Pancreas (tissue), 10 donors: Measurements from ENCODE around the gene KDM3B. TPM values are rescaled to one million over a fixed set of nuclear protein-coding genes. Genes with fewer than 3 reads are reported as not detected.

Experiments used
- ATAC-seq, 4 donors: fragments of 200-7000 bp; cut with Tn5 transposase; one replicate each; pipeline versions ENCODE4 v1.8.0 to v1.9.1; 2020; ENCODE audit warnings: mild to moderate bottlenecking in 4 of 4, moderate library complexity in 4 of 4
- DNase-seq, 6 donors: peaks; one replicate each; pipeline ENCODE4 v3.0.0-alpha.2; 2020
- FAIRE-seq: peaks from 2 replicates; lab custom pipeline; 2012; peaks lifted over from hg19 to GRCh38; lab: Jason Lieb, UNC
- H3K27ac ChIP-seq, 4 donors: fragments of 200-600 bp; sonication (generic); 1 replicate in 3 of 4; 2 replicates in 1 of 4; pipeline versions ENCODE4 v1.5.0 to v1.8.0; 2020
- H3K27me3 ChIP-seq, 4 donors: fragments of 200-600 bp; one replicate each; pipeline ENCODE4 v1.8.0; 2021
- H3K36me3 ChIP-seq, 3 donors: fragments of 200-600 bp; sonication (generic) in 1 of 3; one replicate each; pipeline versions ENCODE4 v1.5.0 to v1.8.0; 2020 to 2021
- H3K4me1 ChIP-seq, 3 donors: fragments of 200-600 bp; one replicate each; pipeline ENCODE4 v1.8.0; 2021
- H3K4me3 ChIP-seq, 4 donors: fragments of 200-600 bp; sonication (generic) in 2 of 4; one replicate each; pipeline versions ENCODE4 v1.5.0 to v1.8.0; 2020 to 2021
- H3K9me3 ChIP-seq, 4 donors: fragments of 200-600 bp; one replicate each; pipeline ENCODE4 v1.8.0; 2021
- CTCF ChIP-seq, 4 donors: fragments of 200-600 bp; sonication (generic) in 3 of 4; IDR thresholded peaks; one replicate each; pipeline versions ENCODE4 v1.5.0 to v1.8.0; 2021; ENCODE audit warnings: antibody characterized with exemption in 4 of 4
- WGBS, 2 donors: extraction: QIAGEN DNeasy Blood & Tissue Kit; methylation state at CpG; one replicate each; pipeline ENCODE4 v1.1.7; 2013; 5-methylcytosine and 5-hydroxymethylcytosine counted together
- intact Hi-C, 3 donors: fragments of 100-400 bp; cut with DNase I; formaldehyde crosslinking; loops; one replicate each; pipeline versions ENCODE4 v1.11.1 to v1.14.2; 2022
- polyA plus RNA-seq, 2 donors: library from polyadenylated mRNA; stranded (reverse); fragments of 200-250 nt; gene quantifications; one replicate each; pipeline ENCODE4 v1.2.3, GENCODE V29; 2013
- total RNA-seq, 6 donors: library from RNA; stranded (reverse); fragmentation: NEBNext Ultra II Directional in 4 of 6; extraction: Animal tissue kit (Norgen Biotek cat#: 25700) in 4 of 6; gene quantifications; one replicate each; pipeline versions ENCODE4 v1.2.1 to v1.2.4, GENCODE V29; 2021 to 2023
- donor health status: healthy with polysubstance abuse.
- donor health status: DM: no; HTN: no; CAD: no; lungs with moderate emphysema.
- donor health status: DM: no; HTN: no; CAD: no.
- donor health status: control.
- donor health status: control.
- donor health status: Bipolar disorder and iron deficiency.
- donor health status: DM: yes; HTN: yes; CAD: no.
- donor health status: DM: no; HTN: no; CAD: no.
- donor health status: DM: no; HTN: no; CAD: no.
- donor health status: DM: yes; HTN: yes; CAD: no.

The KDM3B gene
- total and polyA plus RNA-seq, 8 donors: 14.3 to 38.3 (median 24.9) TPM

DNA sequence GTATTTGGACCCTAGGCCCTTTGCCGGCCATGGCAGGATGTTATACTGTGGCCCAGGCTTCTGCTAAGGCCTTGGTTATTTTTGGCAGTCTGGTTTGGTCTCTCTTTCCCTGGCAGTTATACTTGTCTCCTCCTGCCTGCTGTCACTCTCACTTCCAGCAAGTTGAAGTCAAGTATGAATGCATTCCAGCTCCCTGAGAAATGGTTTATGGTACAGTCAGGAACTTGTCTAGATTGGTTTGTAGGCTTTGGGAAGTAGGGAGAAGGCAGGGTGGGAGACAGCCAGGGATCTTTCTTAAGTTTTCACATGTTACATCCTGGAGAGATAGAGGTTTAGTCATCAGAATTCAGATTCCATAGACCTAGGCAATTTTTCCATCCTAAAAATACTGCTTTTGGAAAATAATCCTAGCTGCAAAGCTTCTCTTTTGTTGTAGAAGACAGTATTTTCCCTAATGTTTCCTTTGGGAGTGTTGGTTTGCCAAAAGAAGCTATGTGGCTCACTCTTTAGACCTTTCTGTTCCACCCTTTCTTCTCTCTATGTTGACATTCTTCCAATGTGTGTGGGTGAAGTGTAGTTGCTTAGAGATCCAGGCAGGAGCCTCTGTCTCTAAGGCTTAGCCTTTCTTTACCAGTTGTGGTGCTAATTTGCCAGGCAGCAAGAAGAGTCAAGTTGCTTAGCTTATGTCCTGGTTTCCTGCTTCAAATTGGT, 2.5 kb upstream of the KDM3B start:
- Histone ChIP-seq H3K27ac (no peak overlapping the region), H3K27me3 (no peaks in the 10 kb centered on the region), H3K4me1 (peaks cover 2 to 10% (median 10%) of the 10 kb centered on the region in 3 donors), H3K36me3 (peaks cover 5 to 34% (median 22%) of the 10 kb centered on the region in 3 donors), H3K4me3 (no peak overlapping the region), H3K9me3 (no peaks in the 10 kb centered on the region)
- ATAC-seq: no peak
- 91 to 92% methylated on average over 1 of the region's 1 CpG for WGBS, 2 donors
- TF ChIP-seq CTCF (IDR thresholded peaks at IDR 0.05): no peak
- no peak for DNase-seq
- intact Hi-C loops: no loop called here
- no peak for FAIRE-seq

- H3K27ac ChIP-seq: no peak overlapping the region
- intact Hi-C loops: no loop called here
- no peaks in the 10 kb centered on the region for H3K9me3 ChIP-seq
- no peak for DNase-seq
- peaks cover 2 to 29% (median 17%) of the 10 kb centered on the region in 3 donors for H3K36me3 ChIP-seq
- FAIRE-seq: no peak
- no peak overlapping the region for H3K4me3 ChIP-seq
- no peak for ATAC-seq
- H3K27me3 ChIP-seq: no peaks in the 10 kb centered on the region
- H3K4me1 ChIP-seq: peaks cover 7 to 16% (median 15%) of the 10 kb centered on the region in 3 donors
- no peak for TF ChIP-seq CTCF (IDR thresholded peaks at IDR 0.05)
These were observed 2.0 kb upstream of the KDM3B start for GRCh38 chr5:138350563-138350890.

- intact Hi-C loops: no loop called here
- 95 to 100% methylated on average over 1 of the region's 1 CpG for WGBS, 2 donors
- peaks cover 12 to 21% (median 20%) of the 10 kb centered on the region in 3 donors for H3K4me1 ChIP-seq
- no peak for ATAC-seq
- FAIRE-seq: no peak
- H3K27ac ChIP-seq: no peak overlapping the region
- TF ChIP-seq CTCF (IDR thresholded peaks at IDR 0.05): no peak
- no peak for DNase-seq
- no peaks in the 10 kb centered on the region for H3K9me3 ChIP-seq
- H3K4me3 ChIP-seq: no peak overlapping the region
- H3K36me3 ChIP-seq: peaks cover under 1 to 24% (median 12%) of the 10 kb centered on the region in 3 donors
- no peaks in the 10 kb centered on the region for H3K27me3 ChIP-seq
These were observed 1.4 kb upstream of the KDM3B start for GRCh38 chr5:138351056-138351455.

- Histone ChIP-seq H3K27ac (no peak overlapping the region), H3K27me3 (no peaks in the 10 kb centered on the region), H3K9me3 (no peaks in the 10 kb centered on the region), H3K4me1 (peaks cover 16 to 23% (median 22%) of the 10 kb centered on the region in 3 donors), H3K36me3 (peaks cover 0 to 19% (median 7%) of the 10 kb centered on the region in 3 donors), H3K4me3 (no peak overlapping the region)
- DNase-seq (no peak), ATAC-seq (no peak), FAIRE-seq (no peak)
- no peak for TF ChIP-seq CTCF (IDR thresholded peaks at IDR 0.05)
- intact Hi-C loops: no loop called here
These were observed 968 bp upstream of the KDM3B start for GRCh38 chr5:138351517-138351916.
